SK-N-DZ (cell line): ENCODE data around the gene SYF2. TPM values are rescaled to one million over a fixed set of nuclear protein-coding genes. Genes with fewer than 3 reads are reported as not detected.
A peak's percentile ranks its signal among the peaks of the same experiment; 100 is the strongest.
"Not testable (repeated sequence)": the region's sequence is repeated elsewhere in the genome, so short reads cannot be mapped to it uniquely, and the experiment has no call there.

Experiments
- DNase-seq: peaks from one replicate; pipeline ENCODE4 v3.0.0-alpha.2; 2015; ENCODE audit warnings: low spot score
- polyA plus RNA-seq, 2 experiments: library from polyadenylated mRNA; depleted of rRNA; stranded (reverse); fragments of >200 nt; gene quantifications; 2 replicates each; pipeline ENCODE4 v1.2.3, GENCODE V29; 2014

Gene SYF2
- polyA plus RNA-seq (2014; cell fraction: cytosol; rRNA removed) = 45.9 and 58.1 TPM in 2 replicates
- 28.5 and 47.8 TPM in 2 replicates for polyA plus RNA-seq (2014; cell fraction: nucleus; rRNA removed)

DNA sequence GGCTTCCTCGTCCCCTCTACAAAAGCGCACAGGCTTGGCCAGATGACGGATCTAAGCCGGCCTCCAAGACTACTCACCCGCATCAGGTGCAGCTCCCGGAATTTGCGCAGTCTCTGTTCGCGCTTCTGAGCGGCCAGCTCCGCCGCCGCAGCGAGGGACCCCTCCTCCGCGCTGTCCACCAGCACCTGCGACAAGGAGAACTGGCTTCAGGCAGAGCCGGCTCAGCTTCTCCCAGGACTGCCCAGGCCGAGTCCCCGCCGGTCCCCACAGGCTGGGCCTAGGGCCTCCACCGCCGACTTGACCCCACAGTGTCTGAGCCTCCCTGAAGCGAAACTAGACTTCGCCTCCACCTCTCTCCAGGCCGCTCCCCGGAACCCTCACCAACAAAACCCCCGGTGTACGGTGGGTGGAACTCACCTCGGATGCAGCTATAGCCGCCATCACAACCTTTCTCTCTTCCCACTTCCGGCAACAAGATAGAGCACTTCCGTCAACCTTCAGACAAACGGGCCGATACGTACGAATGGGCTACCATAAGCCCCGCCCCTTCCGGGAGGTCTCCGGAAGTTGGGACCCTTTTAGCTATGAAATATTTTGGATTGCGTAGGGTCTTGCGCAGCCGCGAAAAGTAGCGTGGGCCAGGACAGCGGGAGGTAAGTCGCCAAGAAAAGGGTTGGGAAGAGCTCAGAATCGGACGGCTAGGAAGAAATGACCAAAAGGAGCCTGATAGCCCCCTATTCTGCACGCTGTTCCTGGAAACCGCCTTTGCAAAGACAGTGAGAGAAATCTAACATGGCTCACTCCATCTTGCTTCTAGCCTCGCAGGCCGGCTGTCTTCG lies at the start of gene SYF2:
TSS of gene SYF2 (minus strand) at position 476 of the 839 bp plus-strand sequence. CDS start at position 441, 35 bp downstream.
- peak; percentile 92 for DNase-seq

GRCh38 chr1:25279693-25280111 lies 47.4 kb upstream of the SYF2 start:
- DNase-seq = not testable (repeated sequence)

GRCh38 chr1:25278790-25279189 lies 46.5 kb upstream of the SYF2 start:
- DNase-seq = not testable (repeated sequence)

DNA sequence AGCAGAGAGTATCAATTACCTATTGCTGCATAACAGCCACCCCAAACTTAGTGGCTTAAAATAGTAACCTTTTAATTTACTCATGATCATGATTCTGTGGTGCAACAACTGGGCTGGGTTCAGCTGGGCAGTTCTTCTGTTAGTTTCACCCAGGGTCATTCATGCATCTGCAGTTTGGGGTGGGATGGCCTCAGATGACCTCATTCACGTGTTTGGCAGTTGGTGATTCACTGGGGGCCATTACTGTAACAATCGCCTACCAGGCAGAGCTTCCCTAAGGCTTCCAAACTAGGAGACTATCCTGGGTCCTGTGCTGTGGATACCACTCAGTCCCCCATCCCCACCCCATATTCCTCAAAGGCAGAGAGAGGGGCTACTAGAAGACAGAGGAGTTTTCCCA lies 46.1 kb upstream of the SYF2 start:
- not testable (repeated sequence) for DNase-seq

- not testable (repeated sequence) for DNase-seq
These were observed 45.0 kb upstream of the SYF2 start for GRCh38 chr1:25277295-25277694.

DNA sequence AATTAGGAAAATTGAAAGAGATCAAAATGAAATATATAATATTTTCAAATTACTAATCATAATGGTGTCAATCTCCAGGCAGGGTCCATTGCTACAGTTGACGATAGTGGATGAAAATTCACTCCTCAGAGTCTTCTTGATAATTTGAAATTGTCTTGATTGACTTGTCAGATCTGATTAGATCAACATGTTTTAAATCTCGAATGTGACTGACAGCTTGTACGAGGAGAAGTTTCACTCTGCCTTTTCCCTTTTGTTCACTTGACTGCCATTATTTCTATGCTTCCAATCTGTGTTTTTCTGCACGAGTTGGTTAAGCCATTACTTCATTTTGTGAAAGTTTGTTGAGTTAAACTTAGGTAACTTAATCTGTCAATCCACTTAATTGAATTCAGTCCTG lies 43.3 kb upstream of the SYF2 start:
- not testable (repeated sequence) for DNase-seq

- not testable (repeated sequence) for DNase-seq
These were observed 39.9 kb upstream of the SYF2 start, which contains the start of gene RHD for GRCh38 chr1:25272238-25272637. Gene RHD (plus strand): TSS chr1:25272509. CDS start chr1:25272548, 39 bp downstream.

GRCh38 chr1:25268143-25268760 lies 36.0 kb upstream of the SYF2 start:
- not testable (repeated sequence) for DNase-seq

GRCh38 chr1:25267288-25268142 lies 35.2 kb upstream of the SYF2 start:
- DNase-seq = peak; percentile 50

- not testable (repeated sequence) for DNase-seq
These were observed 34.4 kb upstream of the SYF2 start for GRCh38 chr1:25266554-25267287.

DNA sequence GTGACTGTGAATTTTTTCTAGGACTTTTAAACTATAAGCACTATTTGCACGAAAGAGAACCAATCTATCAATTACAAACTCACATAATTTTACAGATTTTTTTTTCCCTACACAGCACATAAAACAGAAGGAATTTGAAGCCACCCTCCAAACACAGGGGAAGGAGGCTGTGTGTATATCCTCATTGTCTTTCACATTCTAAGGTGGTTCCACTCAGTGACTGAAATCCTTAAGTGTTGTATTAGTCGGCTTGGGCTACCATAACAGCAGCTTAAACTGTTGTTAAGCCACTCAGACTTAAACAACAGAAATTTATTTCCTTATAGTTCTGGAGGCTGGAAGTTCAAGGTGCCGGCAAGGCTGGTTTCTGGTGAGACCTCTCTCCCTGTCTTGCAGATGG lies 28.0 kb upstream of the SYF2 start:
- DNase-seq = not testable (repeated sequence)

DNA sequence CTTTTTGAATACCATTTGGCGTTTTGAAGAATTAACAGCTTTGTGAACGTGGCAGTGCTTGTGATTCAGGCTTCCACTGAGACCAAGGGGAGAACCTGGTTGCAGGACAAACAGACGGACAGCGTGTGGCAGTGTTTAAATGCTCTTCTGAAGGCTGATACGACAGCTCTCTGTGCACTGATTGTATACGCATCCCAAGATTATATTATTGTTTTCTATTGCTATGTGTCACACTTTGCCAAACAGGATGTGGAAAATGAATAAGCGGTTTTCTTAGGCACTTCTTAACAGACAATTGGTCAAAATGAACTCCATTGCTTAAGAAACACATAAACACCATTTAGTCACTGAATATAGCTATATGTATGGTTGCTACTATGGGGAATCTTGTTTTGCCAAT lies 27.5 kb upstream of the SYF2 start:
- not testable (repeated sequence) for DNase-seq

- DNase-seq = no peak
These were observed 24.9 kb upstream of the SYF2 start for GRCh38 chr1:25257196-25257595.

DNA sequence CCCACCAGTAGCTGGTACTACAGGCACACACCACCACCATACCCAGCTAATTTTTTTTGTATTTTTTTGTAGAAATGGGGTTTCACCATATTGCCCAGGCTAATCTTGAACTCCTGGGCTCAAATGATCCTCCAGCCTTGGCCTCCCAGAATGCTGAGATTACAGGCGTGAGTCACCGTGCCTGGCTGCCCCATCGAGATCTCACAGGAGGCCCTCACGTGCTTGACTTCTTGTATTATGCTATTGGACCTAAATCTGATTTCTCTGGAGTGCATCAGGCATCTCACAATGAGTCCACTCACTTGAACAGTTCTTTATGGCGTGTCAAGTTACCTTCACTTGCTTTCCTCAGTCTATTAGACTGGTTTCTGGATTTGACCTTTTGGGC lies 24.3 kb upstream of the SYF2 start:
- no peak for DNase-seq

- DNase-seq = no peak
These were observed 23.6 kb upstream of the SYF2 start for GRCh38 chr1:25255706-25256577.

DNA sequence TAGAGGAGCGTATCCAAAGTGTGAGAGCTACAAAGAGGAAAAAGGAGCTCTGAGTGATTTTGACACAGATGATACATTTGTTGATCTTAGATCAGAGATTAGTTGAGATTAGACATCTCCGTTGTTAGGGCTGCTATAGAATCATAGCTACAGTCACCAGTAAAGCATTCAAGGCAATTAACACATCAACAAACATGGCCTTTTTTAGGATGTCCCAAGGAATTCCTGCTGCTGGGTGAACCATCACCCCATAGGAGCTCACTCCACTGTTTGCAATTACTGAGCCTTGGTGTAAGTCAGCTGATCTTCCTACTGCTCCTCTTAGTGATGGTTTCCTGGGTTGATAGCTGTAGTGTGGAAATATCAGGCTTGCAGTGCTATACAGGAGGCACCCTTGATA lies 21.6 kb upstream of the SYF2 start:
- no peak for DNase-seq

DNA sequence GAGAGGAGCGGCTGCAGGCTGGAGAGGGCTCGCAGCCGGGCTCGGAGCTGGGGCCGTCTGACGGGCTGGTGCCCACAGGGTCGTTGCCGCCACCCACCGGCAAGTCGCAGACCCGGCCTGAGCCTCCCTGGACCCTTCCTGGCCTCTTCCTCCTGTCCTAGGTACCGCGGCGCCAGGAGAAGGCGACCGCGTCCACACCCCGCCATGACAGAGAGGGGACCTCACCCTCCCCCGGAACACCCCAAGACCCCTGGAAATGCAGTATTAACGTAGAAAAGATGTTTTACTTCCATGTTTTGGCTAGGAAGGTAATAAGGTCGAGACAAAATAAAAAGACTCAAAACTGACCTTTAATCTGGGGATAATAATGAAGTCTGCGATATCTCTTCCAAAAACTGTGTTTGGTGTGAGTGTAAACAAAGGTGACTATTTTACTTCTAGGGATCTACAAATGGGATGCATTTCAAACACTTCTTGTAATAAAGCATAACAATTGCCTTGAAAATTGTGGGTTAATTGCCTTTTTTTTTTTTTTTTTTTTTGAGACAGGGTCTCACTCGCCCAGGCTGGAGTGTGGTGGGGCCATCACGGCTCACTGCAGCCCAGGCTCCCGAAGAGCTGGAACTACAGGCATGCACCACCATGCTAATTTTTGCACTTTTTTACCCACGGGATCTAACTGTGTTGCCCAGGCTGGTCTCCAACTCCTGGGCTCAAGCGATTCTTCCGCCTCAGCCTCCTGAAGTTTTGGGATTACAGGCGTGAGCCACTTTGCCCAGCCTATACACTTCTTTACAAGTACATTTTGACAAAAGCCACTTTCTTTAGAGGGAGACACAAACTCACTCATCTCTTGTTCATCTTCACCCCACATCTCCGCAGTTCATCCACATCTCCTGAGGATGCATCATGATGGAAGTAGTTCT lies 15.8 kb upstream of the SYF2 start:
- no peak for DNase-seq

GRCh38 chr1:25247024-25247828 lies 14.9 kb upstream of the SYF2 start, which contains the start of gene RSRP1:
Gene RSRP1 (minus strand): TSS chr1:25247454. CDS start chr1:25246963, 491 bp downstream.
- DNase-seq = peak; percentile 98
